Large intestine (tissue), 3 donors: Measurements from ENCODE around the gene TMEM158. TPM values are rescaled to one million over a fixed set of nuclear protein-coding genes. Genes with fewer than 3 reads are reported as not detected.

Source experiments
- DNase-seq, 2 donors: peaks; one replicate each; pipeline versions ENCODE4 v3.0.0 to v3.0.0-alpha.2; 2013
- H3K27ac ChIP-seq: one replicate; pipeline ENCODE4 v1.5.1; 2013; ENCODE audit warnings: low read length
- H3K27me3 ChIP-seq: 2 replicates; pipeline ENCODE4 v1.6.1; 2013; ENCODE audit warnings: low read length; ENCODE audit not compliant: control insufficient read depth, insufficient read depth
- H3K36me3 ChIP-seq: 2 replicates; pipeline ENCODE4 v1.6.1; 2013; ENCODE audit warnings: low read length; ENCODE audit not compliant: control insufficient read depth, insufficient read depth
- H3K4me1 ChIP-seq: one replicate; pipeline ENCODE4 v1.6.1; 2013; ENCODE audit warnings: low read length; ENCODE audit not compliant: control insufficient read depth, insufficient read depth
- H3K4me3 ChIP-seq: one replicate; pipeline ENCODE4 v1.5.1; 2013; ENCODE audit warnings: low read length
- H3K9me3 ChIP-seq: one replicate; pipeline ENCODE4 v1.6.1; 2013; ENCODE audit warnings: mild to moderate bottlenecking, low read depth, low read length, moderate library complexity; ENCODE audit not compliant: control insufficient read depth
- WGBS: methylation state at CpG from one replicate; pipeline ENCODE4 v1.1.5; 2013; ENCODE audit warnings: low lambda C conversion rate; ENCODE audit not compliant: insufficient coverage; 5-methylcytosine and 5-hydroxymethylcytosine counted together
- polyA plus RNA-seq: library from polyadenylated mRNA; unstranded; fragments of 120-200 nt; gene quantifications from one replicate; pipeline ENCODE4 v1.2.1, GENCODE V29; 2013

The TMEM158 gene
- polyA plus RNA-seq, 1 donor, result 2.1 TPM

GRCh38 chr3:45176912-45177311 is 49.2 kb downstream of the TMEM158 start:
- Histone ChIP-seq H3K27ac (no peak overlapping the region), H3K36me3 (no peaks in the 10 kb centered on the region), H3K4me1 (no peaks in the 10 kb centered on the region), H3K27me3 (peaks cover 3% of the 10 kb centered on the region), H3K4me3 (no peak overlapping the region), H3K9me3 (no peaks in the 10 kb centered on the region)
- no peak for DNase-seq
- WGBS, result no CpG with 5 or more reads among the region's 4 CpGs

Other genes starting within 250 kb of the TMEM158 start
- gene CLEC3B, start 200.0 kb downstream of the TMEM158 start, polyA plus RNA-seq, result 35.7 TPM
- gene CDCP1, start 79.9 kb downstream of the TMEM158 start, polyA plus RNA-seq, result 25.5 TPM
- 18.4 TPM for gene LARS2, start 162.3 kb upstream of the TMEM158 start, polyA plus RNA-seq